HG03354 (cell line): ENCODE results near the gene PNMA8B.
"Not testable (repeated sequence)": the region's sequence is repeated elsewhere in the genome, so short reads cannot be mapped to it uniquely, and the experiment has no call there.

ENCODE experiments used
- ATAC-seq: cut with Tn5 transposase; IDR thresholded peaks from one replicate; pipeline ENCODE4 v1.9.1; 2021; ENCODE audit warnings: mild to moderate bottlenecking; ENCODE audit not compliant: unreplicated experiment, poor library complexity, severe bottlenecking

PNMA8B gene

DNA sequence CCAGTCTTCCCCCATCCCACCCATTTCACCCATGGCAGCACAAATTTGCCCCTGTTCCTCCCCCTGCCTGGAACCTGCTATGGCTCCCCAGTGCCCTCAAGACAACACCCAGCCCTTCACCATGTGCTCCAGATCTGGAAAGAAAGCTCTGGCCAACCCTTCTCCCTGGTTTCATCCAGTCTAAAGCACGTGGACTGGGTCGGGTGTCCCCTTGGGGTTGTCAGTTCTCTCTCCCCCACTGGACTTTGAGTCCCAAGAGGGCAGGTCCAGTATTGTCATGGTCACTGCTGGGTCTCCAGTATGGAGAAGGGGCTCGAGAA lies 19.6 kb upstream of the PNMA8B start:
- no peak for ATAC-seq

DNA sequence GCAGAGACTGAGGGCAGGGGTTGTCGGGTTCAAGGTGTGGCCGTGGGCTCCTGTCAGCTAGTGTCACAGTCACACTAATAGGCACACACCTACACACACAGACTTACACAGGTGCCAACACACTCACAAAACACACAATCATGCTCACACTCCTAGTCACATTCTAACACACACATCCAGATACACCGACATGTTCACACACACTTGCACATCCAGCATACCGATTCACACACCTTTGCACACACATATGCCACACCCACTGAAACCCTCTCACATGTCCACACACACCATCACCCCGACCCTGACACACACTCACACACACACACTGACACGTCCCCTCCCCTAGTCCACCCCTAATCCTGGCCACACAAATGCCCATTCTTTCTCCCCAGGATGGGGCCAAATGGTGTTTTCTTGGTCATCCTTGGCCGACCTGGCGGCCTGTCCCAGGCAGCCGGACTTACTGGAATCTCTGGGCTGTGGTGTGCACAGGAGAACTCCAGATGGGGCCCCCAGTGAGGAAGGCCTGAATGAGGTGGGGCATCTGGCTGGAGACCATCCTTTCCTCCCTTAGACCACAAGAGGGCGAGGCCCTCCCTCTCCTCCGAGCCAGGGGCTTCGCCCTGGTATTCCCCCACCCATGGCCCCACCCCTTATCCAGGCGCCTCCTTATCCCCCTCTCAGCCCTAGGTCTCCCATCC lies 19.1 kb upstream of the PNMA8B start:
- ATAC-seq: no peak

DNA sequence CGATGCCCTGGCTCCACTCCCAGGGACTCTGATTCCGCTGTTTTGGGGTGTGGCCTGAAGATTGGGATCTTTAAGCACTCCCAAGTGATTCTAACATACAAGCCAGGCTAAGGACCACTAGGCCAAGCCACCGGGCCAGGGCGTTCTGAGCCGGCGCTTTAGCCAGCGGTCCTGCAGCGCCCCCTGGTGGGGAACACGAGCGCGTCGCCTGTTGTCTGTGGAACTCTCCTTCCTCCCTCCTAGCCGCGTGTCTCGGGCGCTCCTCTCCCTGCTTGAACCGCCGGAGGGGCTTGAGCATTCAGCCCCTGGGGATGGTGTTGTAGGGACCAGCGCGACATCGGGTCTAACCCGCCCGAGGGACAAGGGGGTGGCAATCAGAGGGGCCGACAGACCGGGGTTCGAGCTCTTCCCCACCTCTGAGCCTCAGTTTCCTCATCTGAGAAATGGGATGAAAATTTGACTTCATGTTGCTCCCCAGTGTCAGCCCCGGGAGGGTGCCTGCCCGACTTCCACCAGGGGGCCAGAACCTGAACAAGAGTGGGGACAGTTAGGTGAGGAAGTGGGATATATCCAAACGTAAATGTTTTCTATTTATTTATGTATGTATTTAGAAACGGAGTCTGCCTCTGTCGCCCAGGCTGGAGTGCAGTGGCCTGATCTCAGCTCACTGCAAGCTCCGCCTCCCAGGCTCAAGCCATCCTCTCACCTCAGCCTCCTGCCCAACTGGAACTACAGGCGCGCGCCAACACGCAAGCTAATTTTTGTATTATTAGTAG lies 18.0 kb upstream of the PNMA8B start:
- no peak for ATAC-seq

DNA sequence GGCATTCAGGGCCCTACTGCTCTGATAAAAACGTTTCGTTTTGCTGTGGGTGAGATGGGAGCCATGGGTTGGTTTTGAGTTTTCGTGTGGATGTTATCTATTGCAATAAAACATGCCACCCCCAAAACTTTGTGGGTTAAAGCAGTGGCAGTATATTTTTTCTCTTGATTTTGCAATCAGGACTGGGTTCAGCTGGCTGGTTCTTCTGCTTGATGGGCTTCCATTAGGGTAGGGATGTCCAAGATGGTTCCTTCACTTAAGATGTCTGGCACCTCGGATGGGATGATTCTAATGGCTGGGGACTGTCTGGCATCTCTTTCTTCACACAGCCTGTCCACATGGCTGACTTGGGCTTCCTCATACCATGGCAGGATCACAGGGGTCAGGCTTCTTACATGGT lies 15.6 kb upstream of the PNMA8B start:
- no peak for ATAC-seq

DNA sequence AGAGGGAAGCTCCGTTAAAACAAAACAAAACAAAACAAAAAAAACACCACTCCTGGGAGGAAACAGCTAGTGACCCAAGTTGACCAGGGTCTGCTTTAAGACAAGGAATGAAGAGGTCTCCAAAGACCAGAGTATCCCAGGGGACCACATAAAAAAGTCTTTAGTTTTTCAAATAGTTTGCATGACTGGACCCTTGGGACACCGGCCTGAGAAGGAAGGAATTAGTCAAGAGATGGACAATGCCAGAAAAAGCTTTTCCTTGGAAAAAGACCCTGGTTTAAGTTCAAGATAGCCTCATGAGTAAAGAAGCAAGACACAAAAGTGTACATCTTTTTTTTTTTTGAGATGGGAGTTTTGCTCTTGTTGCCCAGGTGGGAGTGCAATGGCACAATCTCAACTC lies 12.5 kb upstream of the PNMA8B start:
- no peak for ATAC-seq

DNA sequence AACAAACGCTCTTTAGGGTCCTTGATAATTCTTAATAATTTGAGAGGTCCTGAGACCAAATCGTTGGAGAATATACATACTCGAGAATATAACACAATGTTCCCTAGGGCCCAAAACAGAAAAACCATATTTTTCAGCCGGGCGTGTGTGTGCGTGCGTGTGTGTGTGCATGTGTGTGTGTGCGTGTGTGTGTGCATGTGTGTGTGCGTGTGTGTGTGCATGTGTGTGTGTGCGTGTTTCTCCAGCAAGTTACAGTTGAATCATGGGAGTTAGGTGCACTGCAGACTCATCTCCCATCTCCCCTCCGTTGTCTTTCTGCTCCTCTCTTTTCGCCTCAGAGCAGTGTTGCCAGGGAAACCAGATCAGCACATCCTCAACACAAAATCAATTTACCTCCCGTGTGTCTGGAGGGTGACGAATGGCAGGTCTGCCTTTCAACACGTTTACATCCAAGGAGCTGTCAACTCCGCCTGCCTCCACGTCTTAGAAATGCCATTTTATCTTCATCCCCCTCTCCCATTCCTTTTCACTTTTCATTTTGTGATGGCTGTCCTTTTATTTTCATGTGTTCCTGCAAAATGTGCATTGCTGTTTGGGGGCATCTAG lies 8.3 kb upstream of the PNMA8B start:
- ATAC-seq: no peak

DNA sequence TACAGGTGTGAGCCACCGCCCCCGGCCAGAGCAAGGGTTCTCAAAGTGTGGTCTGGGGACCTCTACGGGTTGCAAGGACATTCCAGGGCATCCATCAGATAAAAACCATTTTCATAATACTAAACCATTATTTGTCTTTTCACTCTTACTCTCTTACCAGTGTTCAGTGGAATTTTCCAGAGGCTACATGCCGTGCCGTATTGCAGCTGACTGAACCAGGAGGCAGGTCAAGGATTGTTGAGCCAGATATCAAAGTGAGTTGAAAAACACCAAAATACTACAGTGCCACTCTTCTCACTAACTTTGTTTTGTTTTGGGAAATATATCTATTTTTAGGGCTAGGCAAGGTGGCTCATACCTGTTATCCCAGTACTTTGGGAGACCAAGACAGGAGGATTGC lies 7.2 kb upstream of the PNMA8B start:
- no peak for ATAC-seq

DNA sequence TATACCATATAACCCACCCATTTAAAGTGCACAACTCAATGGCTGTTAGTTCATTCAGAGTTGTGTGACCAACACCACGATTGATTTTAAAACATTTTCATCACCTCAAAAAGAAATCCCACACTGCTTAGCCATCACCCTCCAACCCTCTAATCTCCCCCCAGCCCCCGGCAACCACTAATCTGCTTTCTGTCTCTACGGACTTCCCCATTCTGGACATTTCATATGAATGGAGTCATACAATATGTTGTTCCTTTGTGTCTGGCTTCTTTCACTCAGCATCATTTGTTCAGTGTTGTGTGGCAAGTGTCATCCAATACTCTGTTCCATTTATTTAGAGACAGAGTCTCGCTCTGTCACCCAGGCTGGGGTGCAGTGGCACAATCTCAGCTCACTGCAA lies 4.0 kb upstream of the PNMA8B start:
- no peak for ATAC-seq

DNA sequence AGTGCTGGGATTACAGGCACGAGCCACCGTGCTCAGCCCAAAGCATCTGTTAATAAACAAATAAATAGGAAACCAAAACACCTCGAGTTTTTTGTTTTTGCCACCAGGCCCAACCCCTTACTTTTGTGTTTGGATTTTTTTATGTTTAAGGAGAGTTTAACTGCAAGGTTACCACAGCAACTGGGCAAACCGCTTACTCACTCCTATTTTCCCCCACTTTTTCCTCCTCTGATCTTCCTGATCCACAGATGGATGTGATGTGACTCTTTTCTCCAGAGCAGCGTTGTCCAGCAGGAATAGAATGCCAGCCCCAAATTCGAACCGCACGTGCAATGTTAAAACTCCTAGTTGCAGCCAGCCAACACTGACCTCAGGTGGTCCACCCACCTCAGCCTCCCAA lies 2.1 kb upstream of the PNMA8B start:
- ATAC-seq: no peak

DNA sequence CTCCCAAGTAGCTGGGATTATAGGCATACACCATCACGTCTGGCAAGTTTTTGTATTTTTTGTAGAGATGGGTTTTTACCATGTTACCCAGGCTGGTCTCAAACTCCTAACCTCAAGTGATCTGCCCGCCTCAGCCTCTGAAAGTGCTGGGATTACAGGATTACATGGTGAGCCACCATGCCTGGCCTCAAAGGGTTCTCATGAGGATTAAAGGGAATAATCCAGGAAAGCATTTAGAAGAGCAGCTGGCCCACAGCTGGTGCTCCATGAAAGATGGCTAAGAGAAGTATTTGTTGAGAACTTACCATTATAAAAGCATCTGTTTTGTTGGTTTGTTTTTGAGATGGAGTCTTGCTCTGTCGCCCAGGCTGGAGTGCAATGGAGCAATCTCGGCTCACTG lies 1.2 kb upstream of the PNMA8B start:
- ATAC-seq: not testable (repeated sequence)

DNA sequence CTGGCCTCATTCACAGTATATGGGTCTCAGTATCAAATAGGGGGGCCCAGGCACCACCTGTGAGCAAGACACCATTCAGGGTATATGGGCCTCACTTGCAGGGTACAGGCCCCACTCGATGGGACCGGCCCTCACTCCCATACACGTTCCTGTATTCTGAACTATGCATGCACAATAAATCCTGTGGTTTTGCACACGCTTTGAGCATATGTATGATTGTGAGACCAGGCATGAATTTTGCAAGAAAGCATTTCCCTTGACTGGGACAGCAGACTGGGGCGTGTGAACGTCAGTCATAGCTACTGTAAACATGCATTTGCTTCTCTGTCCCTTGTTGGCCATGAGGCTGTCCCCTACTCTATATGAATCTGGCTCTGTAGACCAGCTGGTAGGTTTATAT lies 637 bp upstream of the PNMA8B start:
- ATAC-seq: no peak

DNA sequence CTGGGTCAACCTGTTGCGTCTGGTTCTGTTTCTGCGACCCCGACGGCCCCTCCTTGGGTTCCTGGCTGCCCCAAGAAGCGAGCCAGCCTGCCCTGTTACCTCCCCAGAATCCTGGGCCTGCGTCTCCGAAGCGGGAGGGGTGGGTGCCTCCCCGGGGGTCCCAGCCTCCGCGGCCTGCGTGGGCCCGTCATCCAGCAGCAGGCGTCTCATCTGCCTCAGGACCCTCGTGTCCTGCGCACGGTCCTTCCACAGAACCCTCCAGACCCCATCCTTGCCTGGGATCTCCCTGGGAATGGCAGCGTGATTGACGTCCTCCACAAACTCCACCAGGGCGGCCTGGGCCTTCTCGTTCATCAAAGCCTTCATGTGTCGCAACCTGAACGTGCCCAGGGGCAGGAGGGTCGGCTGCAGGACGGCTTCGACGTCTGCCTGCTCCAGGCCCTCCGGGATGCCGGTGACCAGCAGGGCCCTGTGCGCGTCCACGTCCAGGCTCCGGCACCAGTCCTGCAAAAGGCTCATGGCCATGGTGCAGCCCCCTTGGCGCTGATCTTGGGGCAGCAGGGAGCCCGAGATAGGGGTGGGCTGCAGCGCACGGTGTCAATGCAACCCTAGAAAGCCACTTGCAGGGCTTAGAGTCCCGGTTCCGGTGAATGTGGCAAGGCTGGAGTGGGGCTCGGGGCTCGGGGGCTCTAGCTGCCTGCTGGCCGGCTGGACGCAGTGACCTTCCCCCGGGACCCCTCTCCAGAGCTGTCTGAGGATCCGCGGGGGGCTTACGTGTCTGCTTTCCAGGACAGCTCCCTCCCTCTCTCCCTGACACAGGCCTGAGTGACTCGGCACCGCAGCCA lies 504 bp downstream of the PNMA8B start:
- no peak for ATAC-seq

DNA sequence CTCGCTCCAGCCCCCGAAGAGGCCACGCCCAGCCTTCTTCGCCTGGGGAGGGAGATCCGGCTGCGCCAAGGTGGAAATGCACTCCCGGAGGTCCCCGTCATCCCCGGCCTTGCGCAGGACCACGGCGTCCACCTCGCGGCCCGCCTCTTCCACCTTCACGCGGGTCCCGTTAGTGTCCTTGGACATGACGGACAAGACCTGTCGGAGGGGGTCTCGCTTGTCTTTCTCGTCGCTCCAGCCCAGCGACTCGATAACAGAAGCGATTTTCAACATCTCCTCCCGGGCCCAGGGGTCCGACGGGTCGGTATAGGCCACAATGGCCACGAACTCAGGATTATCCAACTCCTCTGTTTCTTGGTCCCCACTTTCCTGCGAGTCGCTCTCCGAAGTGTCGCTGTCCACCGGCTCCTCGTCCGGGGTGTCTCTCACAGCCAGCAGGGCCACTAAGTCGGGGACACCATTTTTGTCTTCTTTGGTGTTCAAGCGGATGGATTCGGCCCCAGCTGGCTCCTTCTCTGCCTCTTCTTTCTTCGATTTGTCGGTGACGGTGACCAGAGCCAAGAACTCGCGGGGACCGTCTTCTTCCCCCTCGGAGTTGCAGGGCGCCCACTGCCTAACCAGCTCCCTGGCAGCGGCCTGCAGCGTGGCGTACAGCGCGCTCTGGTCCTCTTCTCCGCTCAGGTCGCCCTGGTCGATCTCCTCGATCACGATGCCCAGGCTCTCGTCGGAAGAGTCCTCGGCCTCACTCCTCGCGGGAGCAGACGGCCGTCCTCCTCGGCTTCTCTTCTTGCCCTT lies 1.3 kb downstream of the PNMA8B start:
- ATAC-seq: no peak

DNA sequence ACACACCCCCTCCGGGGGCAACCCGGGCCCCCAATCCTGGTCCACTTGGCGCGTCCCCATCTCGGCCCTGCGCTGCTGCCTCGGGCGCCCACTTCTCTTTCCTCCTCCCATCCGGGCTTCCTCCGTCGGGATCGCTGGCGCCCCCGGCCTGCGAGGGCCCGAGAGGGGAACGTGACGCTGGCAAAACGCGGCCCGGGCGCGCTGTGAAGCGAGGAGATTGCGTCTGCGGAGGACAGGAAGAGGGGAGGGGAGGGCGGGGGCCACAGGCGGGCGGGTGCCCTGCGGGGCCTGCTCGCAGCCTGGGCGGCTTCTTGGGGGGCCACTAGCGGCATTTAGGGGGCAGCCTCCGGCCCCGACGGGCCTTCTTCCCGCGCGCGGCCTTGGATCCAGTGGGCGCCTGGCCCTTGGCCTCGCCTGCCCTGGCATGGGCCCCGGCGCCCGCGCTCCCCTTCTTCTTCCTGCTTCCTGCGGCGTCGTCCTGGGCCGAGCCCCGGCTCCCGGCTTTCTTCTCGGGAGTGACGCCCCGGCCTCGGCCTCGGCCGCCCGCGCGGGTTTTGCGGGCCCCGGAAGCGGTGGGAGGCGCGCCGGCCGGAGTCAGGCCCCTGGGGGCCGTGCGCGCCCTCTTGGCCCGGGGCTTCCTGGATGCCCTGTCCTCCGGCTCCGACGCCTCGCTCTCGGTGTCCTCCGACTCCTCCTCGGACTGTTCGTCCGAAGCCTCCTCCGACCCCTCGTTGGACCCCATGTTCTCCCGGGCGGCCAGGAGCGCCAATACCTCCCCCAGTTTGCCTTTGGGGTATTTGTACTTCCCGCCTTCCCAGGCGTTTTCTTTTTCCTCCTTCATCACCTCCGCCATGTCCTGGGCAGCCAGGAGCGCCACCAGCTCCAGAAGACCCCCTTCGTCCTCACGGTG lies 2.2 kb downstream of the PNMA8B start:
- no peak for ATAC-seq

DNA sequence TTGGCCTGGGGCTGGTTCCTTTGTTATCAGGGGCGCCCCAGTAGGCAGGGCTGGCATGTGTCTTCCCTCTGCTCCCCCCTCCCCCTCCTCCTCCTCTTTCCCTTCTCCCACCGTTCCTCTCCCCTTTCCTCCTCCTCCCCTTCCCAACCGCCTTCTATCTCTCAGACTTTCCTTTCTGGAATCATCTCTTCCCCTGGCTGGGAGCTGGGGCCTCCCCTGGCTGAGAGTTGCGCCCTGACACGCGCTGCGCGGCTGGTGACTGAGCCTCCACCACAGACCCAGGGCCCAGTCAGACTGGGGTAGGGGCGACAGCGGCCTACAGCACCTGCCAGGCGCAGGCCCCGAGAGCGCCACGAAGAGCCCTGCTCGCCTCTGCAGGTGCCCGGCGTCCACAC lies 2.8 kb downstream of the PNMA8B start:
- ATAC-seq: no peak

DNA sequence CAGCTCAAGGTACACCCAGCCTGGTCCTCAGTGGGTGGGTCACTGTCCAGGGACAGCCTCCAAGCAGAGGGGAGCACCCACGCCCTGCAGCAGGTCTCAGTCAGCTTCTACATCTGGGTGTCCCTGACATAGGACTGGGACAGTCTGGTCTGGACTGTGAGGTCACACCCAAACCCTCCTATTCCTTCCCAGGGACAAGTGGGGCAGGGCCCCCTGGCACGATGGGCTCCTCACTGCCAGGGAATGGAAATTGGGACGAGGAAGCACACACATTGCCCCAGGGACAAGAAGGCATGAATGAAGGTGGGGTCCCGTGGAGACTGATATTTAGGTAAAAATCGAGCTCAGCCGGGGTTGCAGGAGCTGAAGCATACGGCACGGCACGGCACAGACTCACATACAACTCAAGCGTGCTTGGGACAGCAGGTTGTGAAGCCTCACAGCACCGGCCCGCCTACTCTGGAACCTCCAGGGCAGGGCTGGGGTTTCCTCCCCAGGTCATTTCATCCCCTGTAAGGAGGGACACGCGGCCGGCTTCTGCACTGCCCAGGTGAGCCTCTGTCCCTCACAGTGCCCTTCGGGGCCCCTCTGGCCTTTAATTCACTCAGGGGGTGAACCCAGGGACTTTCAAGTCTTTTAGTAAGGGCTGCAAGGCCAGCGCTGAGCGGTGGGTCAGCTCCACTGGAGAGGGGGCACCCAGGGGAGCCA lies 3.5 kb downstream of the PNMA8B start:
- ATAC-seq: no peak

DNA sequence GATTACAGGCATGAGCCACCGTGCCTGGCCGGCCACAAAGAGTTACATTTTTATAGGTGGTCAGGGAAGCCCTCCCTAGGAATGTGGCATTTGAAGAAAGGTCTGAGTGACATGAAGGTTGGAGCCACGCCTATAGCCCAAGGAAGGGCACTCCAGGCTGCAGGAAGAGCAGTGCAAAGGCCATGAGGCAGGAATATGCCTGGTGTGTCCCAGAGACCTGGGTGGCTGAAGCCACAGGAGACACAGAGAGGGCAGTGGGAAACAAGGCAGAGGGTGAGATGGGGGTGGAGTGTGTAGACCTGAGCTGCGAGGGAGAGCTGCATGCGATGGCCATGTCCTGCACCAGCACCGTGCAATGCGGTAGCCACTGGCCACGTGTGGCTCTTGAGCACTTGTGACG lies 4.9 kb downstream of the PNMA8B start:
- ATAC-seq: no peak
